HT-29 (cell line): ENCODE results near the gene FLVCR2. TPM values are rescaled to one million over a fixed set of nuclear protein-coding genes. Genes with fewer than 3 reads are reported as not detected.
A peak's percentile ranks its signal among the peaks of the same experiment; 100 is the strongest.
"Not testable (repeated sequence)": the region's sequence is repeated elsewhere in the genome, so short reads cannot be mapped to it uniquely, and the experiment has no call there.

ENCODE experiments used
- DNase-seq: peaks from one replicate; pipeline ENCODE4 v3.0.0-alpha.2; 2015; ENCODE audit warnings: low spot score
- total RNA-seq: library from RNA; depleted of rRNA; stranded (reverse); fragments of >200 nt; shearing (Covaris generic); gene quantifications from 2 replicates; pipeline ENCODE4 v1.2.3, GENCODE V29; 2014

The FLVCR2 gene
- total RNA-seq, 1 experiment from 2014 or later, result 2.7 TPM

GRCh38 chr14:75591987-75592575, 13.7 kb downstream of the FLVCR2 start:
- DNase-seq, result no peak

- no peak for DNase-seq
These were observed 16.8 kb downstream of the FLVCR2 start for GRCh38 chr14:75595226-75595625.

GRCh38 chr14:75597149-75597548, 18.7 kb downstream of the FLVCR2 start:
- DNase-seq, result no peak

- DNase-seq, result not testable (repeated sequence)
These were observed 21.7 kb downstream of the FLVCR2 start for GRCh38 chr14:75600100-75600499.

GRCh38 chr14:75601061-75601460, 22.6 kb downstream of the FLVCR2 start:
- DNase-seq, result not testable (repeated sequence)

GRCh38 chr14:75602503-75602902, 24.1 kb downstream of the FLVCR2 start:
- no peak for DNase-seq

GRCh38 chr14:75604979-75605851, 26.8 kb downstream of the FLVCR2 start:
- DNase-seq, result peak; percentile 58

- no peak for DNase-seq
These were observed 27.5 kb downstream of the FLVCR2 start for GRCh38 chr14:75605916-75606315.

- DNase-seq, result no peak
These were observed 28.6 kb downstream of the FLVCR2 start for GRCh38 chr14:75607044-75607443.

- DNase-seq, result no peak
These were observed 29.6 kb downstream of the FLVCR2 start for GRCh38 chr14:75607842-75608640.

GRCh38 chr14:75609116-75609515, 30.7 kb downstream of the FLVCR2 start:
- no peak for DNase-seq

GRCh38 chr14:75609606-75610475, 31.4 kb downstream of the FLVCR2 start:
- DNase-seq, result no peak

- DNase-seq, result no peak
These were observed 32.4 kb downstream of the FLVCR2 start for GRCh38 chr14:75610834-75611233.

GRCh38 chr14:75612157-75612556, 33.7 kb downstream of the FLVCR2 start:
- no peak for DNase-seq

GRCh38 chr14:75614179-75614578, 35.8 kb downstream of the FLVCR2 start:
- no peak for DNase-seq

GRCh38 chr14:75615200-75615599, 36.8 kb downstream of the FLVCR2 start:
- DNase-seq, result no peak

GRCh38 chr14:75619548-75619947, 41.1 kb downstream of the FLVCR2 start:
- DNase-seq, result no peak

- no peak for DNase-seq
These were observed 46.6 kb downstream of the FLVCR2 start for GRCh38 chr14:75625034-75625433.

GRCh38 chr14:75626396-75626795, 48.0 kb downstream of the FLVCR2 start:
- no peak for DNase-seq

GRCh38 chr14:75626863-75627262, 48.4 kb downstream of the FLVCR2 start:
- no peak for DNase-seq

- no peak for DNase-seq
These were observed 49.0 kb downstream of the FLVCR2 start for GRCh38 chr14:75627406-75627805.
